ENCODE results near the gene PANK4. TPM values are rescaled to one million over a fixed set of nuclear protein-coding genes. Genes with fewer than 3 reads are reported as not detected.
A peak's percentile ranks its signal among the peaks of the same experiment; 100 is the strongest.
"Not testable (repeated sequence)": the region's sequence is repeated elsewhere in the genome, so short reads cannot be mapped to it uniquely, and the experiment has no call there.

PANK4 gene
- total RNA-seq, 1 donor from 2014 or later = 46.4 TPM

- ATAC-seq = no peak
- no peak for DNase-seq (ENCODE audit: missing footprints)
- intact Hi-C loops (cut with DNase I) = no loop called here
Measured at GRCh38 chr1:2560299-2561073, 34.1 kb upstream of the PANK4 start.

- no peak for DNase-seq (ENCODE audit: missing footprints)
- ATAC-seq = no peak
- intact Hi-C loops (cut with DNase I) = loop anchor here (5.0 kb wide), 1 partner anchor 223 kb away; no protein-coding TSS in a partner anchor
Measured at GRCh38 chr1:2559509-2560298, 33.3 kb upstream of the PANK4 start.

DNA sequence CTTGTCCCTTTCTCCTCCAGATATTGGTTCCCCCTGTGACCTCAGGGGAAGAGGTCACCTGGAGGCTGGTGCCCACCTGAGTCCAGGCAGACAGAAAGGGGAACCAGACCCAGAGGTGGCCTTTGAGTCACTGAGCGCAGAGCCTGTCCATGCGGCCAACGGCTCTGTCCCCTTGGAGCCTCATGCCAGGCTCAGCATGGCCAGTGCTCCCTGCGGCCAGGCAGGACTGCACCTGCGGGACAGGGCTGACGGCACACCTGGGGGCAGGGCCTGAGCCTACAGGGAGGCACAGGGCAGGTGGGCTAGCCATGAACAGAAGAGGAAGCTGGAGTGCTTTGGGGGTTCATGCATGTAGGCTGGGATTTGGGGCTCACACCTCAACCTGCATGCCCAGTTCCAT, 32.5 kb upstream of the PANK4 start:
- intact Hi-C loops (cut with DNase I) = loop anchor here (5.0 kb wide), 1 partner anchor 223 kb away; no protein-coding TSS in a partner anchor
- ATAC-seq (no peak), DNase-seq (ENCODE audit: missing footprints) (no peak)

GRCh38 chr1:2558420-2558819, 32.0 kb upstream of the PANK4 start:
- ATAC-seq (no peak), DNase-seq (ENCODE audit: missing footprints) (no peak)
- intact Hi-C loops (cut with DNase I) = loop anchor here (5.0 kb wide), 1 partner anchor 224 kb away; no protein-coding TSS in a partner anchor

- intact Hi-C loops (cut with DNase I) = loop anchor here (5.0 kb wide), 1 partner anchor 225 kb away; no protein-coding TSS in a partner anchor
- no peak for ATAC-seq
- DNase-seq (ENCODE audit: missing footprints) = no peak
Measured at GRCh38 chr1:2557482-2558400, 31.3 kb upstream of the PANK4 start.

- intact Hi-C loops (cut with DNase I) = loop anchor here (5.0 kb wide), 1 partner anchor 225 kb away; no protein-coding TSS in a partner anchor
- peak; percentile 18 for ATAC-seq
- DNase-seq (ENCODE audit: missing footprints) = no peak
Measured at GRCh38 chr1:2556678-2557481, 30.5 kb upstream of the PANK4 start.

GRCh38 chr1:2556277-2556677, 29.9 kb upstream of the PANK4 start, which contains the start of gene TNFRSF14:
Gene TNFRSF14, plus strand, starts transcription at chr1:2556371. Its CDS starts 294 bp downstream, at chr1:2556665.
- peak; percentile 82 for DNase-seq (ENCODE audit: missing footprints)
- ATAC-seq = peak; percentile 51
- intact Hi-C loops (cut with DNase I) = loop anchor here (5.0 kb wide), 1 partner anchor 226 kb away; no protein-coding TSS in a partner anchor

DNA sequence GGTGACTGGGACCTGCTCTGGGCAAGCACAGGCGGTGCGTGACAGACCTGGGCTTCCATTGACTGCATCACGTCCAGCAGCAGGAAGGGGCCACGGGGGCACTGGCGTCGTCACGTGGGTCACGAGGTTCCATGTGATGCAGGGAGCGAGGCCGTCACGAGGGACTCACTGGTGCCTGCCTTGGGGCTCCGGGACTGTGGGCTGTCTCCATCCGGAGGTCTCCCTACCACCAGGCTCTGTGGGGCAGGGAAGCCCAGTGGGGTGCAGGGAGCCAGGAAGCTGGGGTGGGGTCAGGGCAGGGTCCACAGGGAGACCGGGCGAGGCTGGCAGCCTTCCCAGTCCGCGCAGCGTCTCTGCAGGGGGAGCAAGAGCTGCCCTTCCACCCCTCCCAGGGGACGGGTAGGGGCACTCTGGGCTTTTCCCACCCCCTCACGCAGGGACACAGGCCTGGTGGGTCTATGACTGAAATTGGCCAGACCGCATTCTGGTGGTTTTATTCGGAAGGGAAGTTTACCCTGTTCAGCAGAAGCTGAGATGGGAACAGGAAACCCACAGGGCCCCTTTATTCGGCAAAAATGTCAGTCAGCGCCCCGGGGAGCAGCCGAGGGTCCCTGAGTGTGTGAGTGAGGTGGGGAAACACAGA, 29.4 kb upstream of the PANK4 start:
- intact Hi-C loops (cut with DNase I) = loop anchor here (5.0 kb wide), 1 partner anchor 227 kb away; no protein-coding TSS in a partner anchor
- DNase-seq (ENCODE audit: missing footprints) (peak; percentile 88), ATAC-seq (peak; percentile 57)

- no peak for ATAC-seq
- intact Hi-C loops (cut with DNase I) = loop anchor here (5.0 kb wide), 1 partner anchor 227 kb away; no protein-coding TSS in a partner anchor
- DNase-seq (ENCODE audit: missing footprints) = no peak
Measured at GRCh38 chr1:2554621-2555387, 28.4 kb upstream of the PANK4 start.

GRCh38 chr1:2553871-2554620, 27.6 kb upstream of the PANK4 start:
- intact Hi-C loops (cut with DNase I) = no loop called here
- no peak for DNase-seq (ENCODE audit: missing footprints)
- no peak for ATAC-seq

DNA sequence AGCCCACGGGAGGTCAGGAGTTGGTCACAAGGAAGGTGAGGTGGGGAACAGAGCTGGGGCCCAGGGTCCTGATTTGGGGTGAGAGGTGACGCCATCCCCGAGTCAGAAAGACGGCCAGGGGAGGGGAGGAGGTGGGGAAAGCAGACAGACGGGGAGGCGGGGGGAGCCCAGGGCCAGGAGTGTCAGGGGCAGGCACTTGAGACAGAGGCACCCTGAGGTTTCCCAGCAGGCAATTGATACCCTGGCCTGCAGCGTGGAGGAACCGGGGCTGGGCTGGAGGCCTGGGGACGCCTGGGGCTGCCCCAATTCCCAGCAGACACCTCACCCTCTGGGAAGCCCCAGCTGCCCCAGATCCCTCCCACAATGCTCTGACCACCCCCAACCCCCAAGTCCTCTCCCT, 26.7 kb upstream of the PANK4 start:
- ATAC-seq; DNase-seq (ENCODE audit: missing footprints); intact Hi-C loops (cut with DNase I): not testable (repeated sequence)

DNA sequence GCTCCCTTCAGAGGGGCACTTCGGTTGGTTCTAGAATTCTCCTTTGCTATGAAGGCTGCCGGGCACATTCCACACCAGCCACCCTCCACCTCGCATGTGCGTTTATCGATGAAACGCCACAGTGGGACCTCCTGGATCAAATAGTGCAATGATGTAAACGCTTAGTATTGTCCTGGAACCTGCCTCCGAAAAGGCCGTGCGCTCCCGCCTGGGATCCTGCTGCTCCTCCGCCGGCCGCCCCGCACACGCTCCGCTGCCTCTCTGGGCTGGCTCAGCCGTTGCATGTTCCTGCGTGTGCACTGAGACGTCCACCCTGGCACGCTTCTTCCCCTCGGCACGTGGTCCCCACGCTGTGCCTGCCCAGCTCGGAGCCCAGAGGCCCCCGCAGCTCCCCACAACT, 25.8 kb upstream of the PANK4 start:
- DNase-seq (ENCODE audit: missing footprints) = no peak
- ATAC-seq = no peak
- intact Hi-C loops (cut with DNase I) = no loop called here

- ATAC-seq; intact Hi-C loops (cut with DNase I); DNase-seq (ENCODE audit: missing footprints): not testable (repeated sequence)
Measured at GRCh38 chr1:2551544-2551943, 25.1 kb upstream of the PANK4 start.

- ATAC-seq; intact Hi-C loops (cut with DNase I); DNase-seq (ENCODE audit: missing footprints): not testable (repeated sequence)
Measured at GRCh38 chr1:2550309-2550861, 24.0 kb upstream of the PANK4 start.

DNA sequence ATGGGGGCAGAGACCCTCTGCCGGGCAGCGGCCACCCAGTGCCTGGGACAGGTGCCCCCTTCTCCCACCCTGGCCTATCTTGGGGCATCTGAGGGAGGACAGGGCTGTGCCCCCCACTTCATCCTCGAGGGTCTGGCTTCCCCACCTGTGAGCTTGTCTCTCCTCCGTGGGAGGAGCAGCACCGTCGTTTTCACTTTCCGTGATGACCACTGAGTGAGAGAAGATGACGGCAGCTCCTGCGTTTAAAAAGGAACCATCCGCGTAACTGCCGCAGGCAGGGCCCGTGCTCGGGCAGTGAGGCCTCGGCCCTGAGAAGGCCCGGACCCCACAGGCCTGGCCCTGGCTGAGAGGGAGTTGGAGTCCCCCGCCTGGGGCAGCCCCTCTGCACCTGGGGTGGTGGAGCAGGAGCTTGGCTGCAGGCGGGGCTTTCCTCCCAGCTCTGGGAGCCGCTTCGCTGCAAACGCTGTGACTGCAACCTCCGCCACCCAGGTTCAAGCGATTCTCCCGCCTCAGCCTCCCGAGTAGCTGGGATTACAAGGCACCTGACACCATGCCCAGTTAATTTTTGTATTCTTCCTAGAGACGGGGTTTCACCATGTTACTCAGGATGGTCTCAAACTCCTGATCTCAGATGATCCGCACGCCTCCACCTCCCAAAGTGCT, 23.1 kb upstream of the PANK4 start:
- ATAC-seq; DNase-seq (ENCODE audit: missing footprints): not testable (repeated sequence)
- intact Hi-C loops (cut with DNase I) = loop anchor here (10.0 kb wide), 1 partner anchor 355 kb away; the partner anchor contains the start of gene FAAP20
